GM23338 (cell line): ENCODE results near the gene SPACA4. TPM values are rescaled to one million over a fixed set of nuclear protein-coding genes. Genes with fewer than 3 reads are reported as not detected.
A peak's percentile ranks its signal among the peaks of the same experiment; 100 is the strongest.

Experiments
- ATAC-seq: fragments of 200-7000 bp; cut with Tn5 transposase; 3 replicates; pipeline ENCODE4 v1.9.1; 2020
- DNase-seq: peaks from one replicate; pipeline ENCODE4 v3.0.0-alpha.2; 2015; ENCODE audit warnings: low spot score
- H2AFZ ChIP-seq: fragments of 200-600 bp; sonication (generic); 2 replicates; pipeline ENCODE4 v1.8.0; 2016; ENCODE audit warnings: antibody characterized with exemption, mild to moderate bottlenecking, moderate library complexity
- H3F3A ChIP-seq: fragments of 200-600 bp; sonication (generic); replicated peaks from 2 replicates; pipeline ENCODE4 v1.8.0; 2017; ENCODE audit warnings: antibody characterized with exemption, mixed run types, low read depth
- H3K27ac ChIP-seq: fragments of 200-600 bp; sonication (generic); 2 replicates; pipeline ENCODE4 v1.6.1; 2016; ENCODE audit warnings: low read depth
- H3K27me3 ChIP-seq: fragments of 200-600 bp; sonication (generic); 2 replicates; pipeline ENCODE4 v1.8.0; 2016; ENCODE audit warnings: mild to moderate bottlenecking, mixed run types, moderate library complexity; ENCODE audit not compliant: insufficient read depth
- H3K36me3 ChIP-seq: fragments of 200-600 bp; sonication (generic); 2 replicates; pipeline ENCODE4 v1.8.0; 2016; ENCODE audit warnings: mild to moderate bottlenecking; ENCODE audit not compliant: insufficient read depth
- H3K4me1 ChIP-seq: fragments of 200-600 bp; sonication (generic); 2 replicates; pipeline ENCODE4 v1.8.0; 2016; ENCODE audit warnings: mild to moderate bottlenecking, moderate library complexity; ENCODE audit not compliant: insufficient read depth
- H3K4me2 ChIP-seq: fragments of 200-600 bp; sonication (generic); 2 replicates; pipeline ENCODE4 v1.7.1; 2017; ENCODE audit warnings: mixed run types
- H3K4me3 ChIP-seq: fragments of 200-600 bp; sonication (generic); 2 replicates; pipeline ENCODE4 v1.6.1; 2016; ENCODE audit warnings: mixed run types
- H3K79me2 ChIP-seq: fragments of 200-600 bp; sonication (generic); replicated peaks from 2 replicates; pipeline ENCODE4 v1.8.0; 2017; ENCODE audit warnings: mild to moderate bottlenecking; ENCODE audit not compliant: insufficient read depth
- H3K9me2 ChIP-seq: fragments of 200-600 bp; sonication (generic); 2 replicates; pipeline ENCODE4 v1.8.0; 2017; ENCODE audit not compliant: insufficient read depth
- H4K20me1 ChIP-seq: fragments of 200-600 bp; sonication (generic); replicated peaks from 2 replicates; pipeline ENCODE4 v1.8.0; 2017; ENCODE audit warnings: mild to moderate bottlenecking; ENCODE audit not compliant: insufficient read depth
- H3K27ac Mint-ChIP-seq: 2 replicates; pipeline ENCODE4 v1.8.0; 2020; ENCODE audit warnings: inconsistent platforms, mild to moderate bottlenecking, moderate library complexity, mixed read lengths
- H3K27me3 Mint-ChIP-seq: 3 replicates; pipeline ENCODE4 v1.8.0; 2022; ENCODE audit warnings: low read depth, mild to moderate bottlenecking, moderate library complexity, mixed read lengths, inconsistent platforms; ENCODE audit not compliant: insufficient read depth, poor library complexity
- H3K36me3 Mint-ChIP-seq: 3 replicates; pipeline ENCODE4 v1.8.0; 2021; ENCODE audit warnings: low read depth, mild to moderate bottlenecking, inconsistent platforms, moderate library complexity, mixed read lengths
- H3K4me1 Mint-ChIP-seq: 3 replicates; pipeline ENCODE4 v1.8.0; 2020; ENCODE audit warnings: mild to moderate bottlenecking, inconsistent platforms, mixed read lengths
- H3K4me3 Mint-ChIP-seq: 3 replicates; pipeline ENCODE4 v1.8.0; 2021; ENCODE audit warnings: moderate library complexity, mild to moderate bottlenecking, inconsistent platforms, mixed read lengths
- H3K9me3 Mint-ChIP-seq: 3 replicates; pipeline ENCODE4 v1.8.0; 2020; ENCODE audit warnings: moderate library complexity, mild to moderate bottlenecking, inconsistent platforms, mixed read lengths
- CREB1 ChIP-seq: fragments of 250-450 bp; sonication (Bioruptor Pico); IDR thresholded peaks from 2 replicates; pipeline ENCODE4 v1.5.0; 2020; ENCODE audit warnings: low read depth, mild to moderate bottlenecking, moderate library complexity
- ETS1 ChIP-seq: IDR thresholded peaks from 2 replicates; pipeline ENCODE4 v1.6.1; 2016; ENCODE audit warnings: antibody characterized with exemption
- EZH2 ChIP-seq: fragments of 200-600 bp; sonication (generic); IDR thresholded peaks from one replicate; pipeline ENCODE4 v1.8.0; 2017; ENCODE audit warnings: antibody characterized with exemption, mild to moderate bottlenecking, low read depth; ENCODE audit not compliant: unreplicated experiment
- JUNB ChIP-seq: IDR thresholded peaks from one replicate; pipeline ENCODE4 v1.6.1; 2016; ENCODE audit warnings: antibody characterized with exemption; ENCODE audit not compliant: unreplicated experiment
- NANOG ChIP-seq: IDR thresholded peaks from 2 replicates; pipeline ENCODE4 v1.6.1; 2016; ENCODE audit warnings: antibody characterized with exemption, borderline replicate concordance
- POLR2AphosphoS5 ChIP-seq: IDR thresholded peaks from 2 replicates; pipeline ENCODE4 v1.6.1; 2016; ENCODE audit warnings: antibody characterized with exemption, low read depth
- polyA plus RNA-seq: library from polyadenylated mRNA; unstranded; fragments of >200 nt; fragmentation: Nextera tagmentation; extraction: Ambion mirVana; gene quantifications from 2 replicates; pipeline ENCODE4 v1.2.1, GENCODE V29; 2016
- total RNA-seq: library from RNA; depleted of rRNA; stranded (reverse); fragments of >200 nt; shearing (Covaris generic); gene quantifications from 2 replicates; pipeline ENCODE4 v1.2.3, GENCODE V29; 2014

SPACA4 gene
- total and polyA plus RNA-seq, 2 experiments from 2014 or later, result not detected

GRCh38 chr19:48635263-48635965 is 28.9 kb downstream of the SPACA4 start:
- peaks cover 41% of the 10 kb centered on the region for H3K4me1 Mint-ChIP-seq
- Histone ChIP-seq H3K4me2 (peak overlapping the region; percentile 96), H3K4me1 (peaks cover 43% of the 10 kb centered on the region), H3F3A (peaks cover 45% of the 10 kb centered on the region), H3K4me3 (peak overlapping the region; percentile 75), H4K20me1 (no peaks in the 10 kb centered on the region), H3K9me2 (no peaks in the 10 kb centered on the region), H3K27ac (peak overlapping the region; percentile 88; the same call in 1 of the 2 replicates), H3K79me2 (no peaks in the 10 kb centered on the region), H3K27me3 (peaks cover 14% of the 10 kb centered on the region), H3K36me3 (no peaks in the 10 kb centered on the region), H2AFZ (no peak overlapping the region)
- peak overlapping the region; percentile 81 for H3K4me3 Mint-ChIP-seq
- peaks cover 31% of the 10 kb centered on the region for H3K27me3 Mint-ChIP-seq
- peak overlapping the region; percentile 93; the same call in 1 of the 2 replicates for H3K27ac Mint-ChIP-seq
- no peaks in the 10 kb centered on the region; the same call in 2 of the 3 replicates for H3K9me3 Mint-ChIP-seq
- DNase-seq, result peak; percentile 79
- TF ChIP-seq POLR2AphosphoS5, result peak; percentile 16; the same call in 1 of the 2 replicates
- no peak for TF ChIP-seq CREB1 (CRISPR knock-in tag)
- peaks cover 21% of the 10 kb centered on the region for H3K36me3 Mint-ChIP-seq
- peak; percentile 3 for ATAC-seq

GRCh38 chr19:48635966-48636858 is 29.7 kb downstream of the SPACA4 start:
- Histone ChIP-seq H4K20me1 (no peaks in the 10 kb centered on the region), H3K27ac (no peak overlapping the region), H3F3A (peaks cover 37% of the 10 kb centered on the region), H2AFZ (no peak overlapping the region; the same call in 1 of the 2 replicates), H3K4me1 (peaks cover 38% of the 10 kb centered on the region), H3K4me2 (peak overlapping the region; percentile 96), H3K79me2 (no peaks in the 10 kb centered on the region), H3K4me3 (peak overlapping the region; percentile 75), H3K9me2 (no peaks in the 10 kb centered on the region), H3K36me3 (no peaks in the 10 kb centered on the region), H3K27me3 (peaks cover 19% of the 10 kb centered on the region)
- Mint-ChIP-seq H3K9me3 (no peaks in the 10 kb centered on the region), H3K27me3 (peaks cover 25% of the 10 kb centered on the region), H3K4me3 (peak overlapping the region; percentile 81), H3K4me1 (peaks cover 36% of the 10 kb centered on the region), H3K36me3 (peaks cover 25% of the 10 kb centered on the region), H3K27ac (peak overlapping the region; percentile 14; the same call in 1 of the 2 replicates)
- TF ChIP-seq EZH2 (no peak), JUNB (no peak), NANOG (no peak), ETS1 (no peak)
- DNase-seq (peak; percentile 48), ATAC-seq (no peak)
